LNCAP (cell line): Measurements from ENCODE around the gene NOC2L.

Experiments used
- TF ChIP-seq, protein P1 (sequence below): fragments of 450-650 bp; IDR thresholded peaks from 2 replicates; pipeline ENCODE4 v1.5.1; 2017; ENCODE audit warnings: mild to moderate bottlenecking

Gene NOC2L

DNA sequence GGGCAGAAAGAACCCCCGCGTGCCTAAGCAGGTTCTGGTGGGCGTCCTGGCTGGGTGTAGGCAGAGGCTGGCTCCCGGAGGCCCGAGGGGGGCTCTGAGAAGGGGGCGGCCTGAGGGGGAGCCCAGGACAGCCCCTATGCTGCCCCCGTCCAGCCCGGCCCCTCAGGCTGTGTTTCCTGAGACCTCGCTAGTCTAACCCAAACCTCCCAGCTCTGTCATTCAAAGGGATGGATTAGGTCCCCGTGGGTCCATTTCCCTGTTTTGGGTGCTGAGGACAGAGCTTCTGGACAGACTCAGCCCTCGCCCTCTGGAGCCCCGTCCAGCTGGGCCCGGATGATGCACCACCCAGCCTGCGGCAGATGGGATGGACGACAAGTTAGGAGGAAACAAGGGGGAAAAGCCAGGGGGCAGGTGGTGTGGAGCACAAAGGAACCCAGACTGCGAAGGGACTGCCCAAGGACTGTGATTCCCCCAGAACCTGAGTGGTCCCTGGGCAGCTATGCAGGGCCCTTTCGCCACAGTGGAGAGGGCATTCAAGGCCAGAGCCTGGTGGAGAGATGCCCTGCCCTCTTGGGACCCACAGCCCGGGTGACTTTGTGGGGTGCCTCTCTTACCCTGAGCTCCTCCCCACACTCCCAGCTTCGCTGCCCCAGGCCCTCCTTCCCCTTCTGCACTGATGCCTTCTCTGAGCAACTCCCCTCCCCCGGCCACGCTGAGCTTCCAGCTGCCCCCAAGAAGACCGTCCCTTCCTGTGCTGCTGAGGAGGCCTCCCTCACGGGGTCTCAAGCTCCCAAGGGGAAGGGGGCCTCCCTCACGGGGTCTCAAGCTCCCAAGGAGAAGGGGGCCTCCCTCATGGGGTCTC lies 38.0 kb upstream of the NOC2L start:
- TF ChIP-seq, protein P1, sequence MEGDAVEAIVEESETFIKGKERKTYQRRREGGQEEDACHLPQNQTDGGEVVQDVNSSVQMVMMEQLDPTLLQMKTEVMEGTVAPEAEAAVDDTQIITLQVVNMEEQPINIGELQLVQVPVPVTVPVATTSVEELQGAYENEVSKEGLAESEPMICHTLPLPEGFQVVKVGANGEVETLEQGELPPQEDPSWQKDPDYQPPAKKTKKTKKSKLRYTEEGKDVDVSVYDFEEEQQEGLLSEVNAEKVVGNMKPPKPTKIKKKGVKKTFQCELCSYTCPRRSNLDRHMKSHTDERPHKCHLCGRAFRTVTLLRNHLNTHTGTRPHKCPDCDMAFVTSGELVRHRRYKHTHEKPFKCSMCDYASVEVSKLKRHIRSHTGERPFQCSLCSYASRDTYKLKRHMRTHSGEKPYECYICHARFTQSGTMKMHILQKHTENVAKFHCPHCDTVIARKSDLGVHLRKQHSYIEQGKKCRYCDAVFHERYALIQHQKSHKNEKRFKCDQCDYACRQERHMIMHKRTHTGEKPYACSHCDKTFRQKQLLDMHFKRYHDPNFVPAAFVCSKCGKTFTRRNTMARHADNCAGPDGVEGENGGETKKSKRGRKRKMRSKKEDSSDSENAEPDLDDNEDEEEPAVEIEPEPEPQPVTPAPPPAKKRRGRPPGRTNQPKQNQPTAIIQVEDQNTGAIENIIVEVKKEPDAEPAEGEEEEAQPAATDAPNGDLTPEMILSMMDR: no peak

DNA sequence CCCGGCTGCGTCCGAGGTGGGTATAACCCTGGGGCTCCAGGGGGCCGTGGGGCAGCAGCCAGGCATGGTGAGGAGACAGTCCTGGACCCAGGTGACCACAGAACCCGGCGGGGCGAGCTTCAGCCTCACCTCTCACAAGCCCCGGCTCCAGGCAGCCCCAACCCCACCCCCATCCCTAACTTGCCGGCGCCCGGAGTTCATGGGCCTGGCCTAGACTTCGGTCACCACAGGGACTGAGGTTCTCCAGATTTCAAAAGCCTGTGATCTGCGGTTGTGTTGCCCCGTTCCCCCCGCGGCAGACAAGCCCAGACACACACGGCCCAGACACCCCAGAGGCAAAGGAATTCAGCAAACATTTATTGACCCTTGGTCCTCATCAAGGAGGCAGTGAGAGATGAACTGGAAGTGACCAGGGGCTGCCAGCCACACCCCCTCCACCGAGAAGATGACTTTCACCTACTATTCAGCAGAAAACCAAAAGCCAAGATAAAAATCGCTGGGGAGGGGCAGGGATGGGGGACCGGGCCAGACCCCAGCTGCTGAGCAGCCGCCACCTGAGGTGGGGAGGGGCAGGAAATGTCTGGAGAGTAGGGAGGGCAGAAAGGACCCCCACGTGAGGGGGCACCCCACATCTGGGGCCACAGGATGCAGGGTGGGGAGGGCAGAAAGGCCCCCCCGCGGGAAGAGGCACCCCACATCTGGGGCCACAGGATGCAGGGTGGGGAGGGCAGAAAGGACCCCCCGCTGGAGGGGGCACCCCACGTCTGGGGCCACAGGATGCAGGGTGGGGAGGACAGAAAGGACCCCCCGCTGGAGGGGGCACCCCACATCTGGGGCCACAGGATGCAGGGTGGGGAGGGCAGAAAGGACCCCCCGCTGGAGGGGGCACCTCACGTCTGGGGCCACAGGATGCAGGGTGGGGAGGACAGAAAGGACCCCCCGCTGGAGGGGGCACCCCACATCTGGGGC lies 36.9 kb upstream of the NOC2L start:
- TF ChIP-seq, protein P1: no peak

DNA sequence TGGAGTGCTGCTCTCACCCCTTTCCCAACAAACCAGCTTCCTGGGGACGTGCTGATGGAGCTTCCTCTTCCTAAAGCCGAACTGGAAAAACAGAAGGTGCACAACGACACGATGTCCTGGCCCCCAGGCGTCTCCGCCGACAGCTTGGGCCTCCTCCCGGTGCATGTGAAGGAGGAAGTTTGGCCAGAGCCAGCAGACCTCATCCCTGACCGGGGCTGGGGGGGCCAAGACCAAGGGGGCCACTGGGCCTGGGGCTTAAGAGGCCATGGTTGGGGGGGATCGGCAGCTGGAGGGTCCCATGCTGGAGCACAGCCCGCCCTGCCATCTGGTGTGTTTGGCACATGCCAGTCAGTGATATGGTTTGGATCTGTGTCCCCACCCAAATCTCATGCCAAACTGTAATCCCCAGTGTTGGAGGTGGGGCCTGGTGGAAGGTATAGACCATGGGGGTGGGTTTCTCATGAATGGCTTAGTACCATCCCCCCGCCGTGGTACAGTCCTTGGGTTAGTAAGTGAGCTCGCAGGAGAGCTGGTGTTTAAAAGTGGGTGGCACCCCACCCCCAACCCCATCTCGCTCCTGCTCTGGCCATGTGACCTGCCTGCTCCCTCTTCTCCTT lies 34.4 kb upstream of the NOC2L start:
- TF ChIP-seq, protein P1: no peak

DNA sequence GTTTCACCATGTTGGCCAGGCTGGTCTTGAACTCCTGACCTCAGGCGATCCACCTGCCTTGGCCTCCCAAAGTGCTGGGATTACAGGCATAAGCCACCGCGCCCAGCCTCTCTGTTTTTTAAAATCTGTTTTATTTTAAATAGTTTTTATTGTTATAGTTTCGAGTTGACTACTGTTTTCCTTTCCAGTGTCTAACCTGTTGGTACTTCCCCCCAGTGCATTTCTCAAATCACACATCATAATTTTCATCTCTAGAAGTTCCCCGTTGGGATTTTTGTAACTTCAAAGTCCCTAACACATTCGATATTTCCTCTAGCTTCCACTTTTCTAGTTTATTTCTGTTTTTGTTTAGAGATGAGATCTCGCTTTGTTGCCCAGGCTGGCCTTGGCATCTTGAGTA lies 33.3 kb upstream of the NOC2L start:
- TF ChIP-seq, protein P1: no peak

DNA sequence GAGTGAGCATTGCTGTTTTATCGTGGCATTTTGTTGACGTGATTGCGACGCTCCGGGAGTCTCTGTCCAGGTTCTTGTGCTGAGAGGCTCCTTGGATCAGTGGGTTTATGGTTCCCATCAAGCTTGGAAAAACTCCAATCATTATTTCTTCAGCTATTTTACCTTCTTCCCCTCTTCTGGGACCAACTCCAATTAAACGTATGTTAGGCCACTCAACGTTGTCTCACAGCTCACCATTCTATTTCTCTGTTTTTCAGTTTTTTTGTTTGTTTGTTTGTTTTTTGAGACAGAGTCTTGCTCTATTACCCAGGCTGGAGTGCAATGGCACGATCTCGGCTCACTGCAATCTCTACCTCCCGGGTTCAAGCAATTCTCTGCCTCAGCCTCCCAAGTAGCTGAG lies 32.8 kb upstream of the NOC2L start:
- TF ChIP-seq, protein P1: no peak

DNA sequence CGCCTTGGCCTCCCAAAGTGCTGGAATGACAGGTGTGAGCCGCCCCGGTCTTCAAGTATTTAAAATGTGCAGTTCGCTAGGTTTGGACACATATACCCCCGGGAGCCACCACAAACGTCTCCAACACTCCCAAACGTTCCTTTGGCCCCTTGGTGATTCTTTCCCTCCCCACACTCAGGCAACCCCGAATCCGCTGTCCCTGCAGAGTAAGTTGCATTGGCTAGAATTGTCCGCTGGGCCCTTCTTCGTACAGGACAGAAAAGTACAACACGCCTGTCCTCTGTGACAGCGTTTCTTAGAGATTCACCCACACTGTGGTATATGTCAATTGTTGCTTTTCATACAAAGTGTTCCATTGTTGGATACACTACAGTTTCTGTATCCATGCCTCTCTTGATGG lies 26.1 kb upstream of the NOC2L start:
- TF ChIP-seq, protein P1: no peak

DNA sequence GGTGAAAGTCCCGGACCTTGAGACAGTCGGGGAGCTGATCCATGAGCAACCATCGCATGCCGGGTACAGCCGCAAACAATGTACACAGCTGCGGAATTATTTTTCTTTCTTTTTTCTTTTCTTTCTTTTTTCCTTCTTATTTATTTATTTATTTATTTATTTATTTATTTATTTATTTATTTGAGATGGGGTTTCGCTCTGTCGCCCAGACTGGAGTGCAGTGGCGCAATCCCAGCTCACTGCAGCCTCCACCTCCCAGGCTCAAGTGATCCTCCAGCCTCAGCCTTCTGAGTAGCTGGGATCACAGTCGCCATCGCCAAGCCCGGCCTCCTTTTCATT lies 25.4 kb upstream of the NOC2L start:
- TF ChIP-seq, protein P1: peak; percentile 29; the same call in 1 of the 2 replicates
